ENCODE data around the gene MARCKSL1. TPM values are rescaled to one million over a fixed set of nuclear protein-coding genes. Genes with fewer than 3 reads are reported as not detected.

The MARCKSL1 gene
- total RNA-seq, 1 experiment from 2014 or later = 457 TPM

DNA sequence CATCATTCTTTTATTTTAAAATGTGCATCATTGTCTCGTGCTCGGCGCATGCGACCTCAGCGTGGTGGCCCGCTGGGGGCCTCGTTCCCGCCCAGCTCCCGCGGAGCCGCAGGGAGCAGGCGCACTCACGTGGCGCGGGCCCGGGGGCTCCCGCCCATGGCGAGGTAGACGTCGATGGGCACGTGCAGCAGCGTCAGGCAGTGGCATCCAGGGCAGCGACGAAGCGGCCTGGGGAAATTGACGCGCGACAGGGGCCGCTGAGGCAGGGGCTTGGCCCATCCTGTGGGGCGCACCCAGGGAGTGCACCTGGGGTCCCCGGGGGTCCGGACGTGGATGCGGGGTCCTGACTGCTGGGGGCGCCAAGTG, 25.3 kb upstream of the MARCKSL1 start:
- Histone ChIP-seq H2BK120ac (ENCODE audit: low read depth, low read length, poor library complexity, severe bottlenecking) (no peak overlapping the region), H3K56ac (ENCODE audit: insufficient read length, low read depth, low read length) (no peak overlapping the region), H3K4ac (ENCODE audit: low read depth, low read length) (no peak overlapping the region), H2BK20ac (ENCODE audit: low read depth, low read length, poor library complexity, severe bottlenecking) (no peak overlapping the region), H4K20me1 (ENCODE audit: control insufficient read depth, insufficient read depth, insufficient read length) (no peaks in the 10 kb centered on the region), H3K23me2 (ENCODE audit: insufficient read length, low read depth, low read length, poor library complexity, severe bottlenecking) (peaks cover 12% of the 10 kb centered on the region), H3K27me3 (ENCODE audit: insufficient read depth, low read length) (no peaks in the 10 kb centered on the region; the same call in 1 of the 2 replicates), H3K79me1 (ENCODE audit: insufficient read depth, low read depth, low read length, poor library complexity, severe bottlenecking) (no peaks in the 10 kb centered on the region), H4K91ac (ENCODE audit: insufficient read length, low read depth, low read length) (no peak overlapping the region), H3K9ac (ENCODE audit: extremely low read depth, insufficient read length, low read length) (no peak overlapping the region), H3T11ph (ENCODE audit: low read length) (no peak overlapping the region), H3K79me2 (ENCODE audit: insufficient read depth, low read length) (no peaks in the 10 kb centered on the region), H4K8ac (replicated peaks; ENCODE audit: insufficient read length, low read depth, low read length) (no peak overlapping the region), H3K4me1 (ENCODE audit: insufficient read depth, low read length) (no peaks in the 10 kb centered on the region), H3K9me3 (ENCODE audit: control insufficient read depth, low read depth, low read length) (no peaks in the 10 kb centered on the region), H2BK5ac (ENCODE audit: insufficient read length, low read length) (no peak overlapping the region), H2BK15ac (ENCODE audit: low read depth, low read length) (no peak overlapping the region), H3K27ac (ENCODE audit: insufficient read length, low read depth, low read length) (no peak overlapping the region), H3K14ac (ENCODE audit: insufficient read depth, low read length) (no peak overlapping the region), H3K18ac (ENCODE audit: insufficient read length, low read depth, low read length) (no peak overlapping the region), H2BK12ac (ENCODE audit: insufficient read length, low read depth, low read length) (no peak overlapping the region), H3K4me2 (ENCODE audit: insufficient read depth, insufficient read length, low read length) (no peak overlapping the region), H2AK5ac (ENCODE audit: insufficient read length, low read length) (no peak overlapping the region), H3K23ac (ENCODE audit: insufficient read length, low read depth, low read length) (no peak overlapping the region), H2AFZ (ENCODE audit: low read length) (no peak overlapping the region), H4K5ac (ENCODE audit: insufficient read length, low read depth, low read length) (no peak overlapping the region)
- no CpG with 5 or more reads among the region's 35 CpGs for WGBS (ENCODE audit: extremely low coverage, insufficient read length, low lambda C conversion rate)
- H3K27ac Mint-ChIP-seq = no peak overlapping the region
- peaks cover 10 to 41% (median 32%) of the 10 kb centered on the region in 3 experiments for H3K36me3 Mint-ChIP-seq (ENCODE audit: insufficient read depth in 1 of 3, low read depth in 3 of 3)
- peaks cover 8 to 12% of the 10 kb centered on the region in 2 experiments for H3K4me1 Mint-ChIP-seq
- peaks cover 24% of the 10 kb centered on the region for H3K27me3 Mint-ChIP-seq (ENCODE audit: low read depth)
- TF ChIP-seq, protein P1, sequence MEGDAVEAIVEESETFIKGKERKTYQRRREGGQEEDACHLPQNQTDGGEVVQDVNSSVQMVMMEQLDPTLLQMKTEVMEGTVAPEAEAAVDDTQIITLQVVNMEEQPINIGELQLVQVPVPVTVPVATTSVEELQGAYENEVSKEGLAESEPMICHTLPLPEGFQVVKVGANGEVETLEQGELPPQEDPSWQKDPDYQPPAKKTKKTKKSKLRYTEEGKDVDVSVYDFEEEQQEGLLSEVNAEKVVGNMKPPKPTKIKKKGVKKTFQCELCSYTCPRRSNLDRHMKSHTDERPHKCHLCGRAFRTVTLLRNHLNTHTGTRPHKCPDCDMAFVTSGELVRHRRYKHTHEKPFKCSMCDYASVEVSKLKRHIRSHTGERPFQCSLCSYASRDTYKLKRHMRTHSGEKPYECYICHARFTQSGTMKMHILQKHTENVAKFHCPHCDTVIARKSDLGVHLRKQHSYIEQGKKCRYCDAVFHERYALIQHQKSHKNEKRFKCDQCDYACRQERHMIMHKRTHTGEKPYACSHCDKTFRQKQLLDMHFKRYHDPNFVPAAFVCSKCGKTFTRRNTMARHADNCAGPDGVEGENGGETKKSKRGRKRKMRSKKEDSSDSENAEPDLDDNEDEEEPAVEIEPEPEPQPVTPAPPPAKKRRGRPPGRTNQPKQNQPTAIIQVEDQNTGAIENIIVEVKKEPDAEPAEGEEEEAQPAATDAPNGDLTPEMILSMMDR (conservative IDR thresholded peaks at IDR 0.05) = no peak
- H3K4me3 Mint-ChIP-seq = peak overlapping the region in 1 of 2 experiments; percentile 17; a peak in 1 of 5 replicates
- H3K9me3 Mint-ChIP-seq = no peaks in the 10 kb centered on the region
- peak; percentile 50 for DNase-seq

Measured in H9 (cell line).